Astrocyte (in vitro differentiated cells and primary cell): ENCODE data around the gene TMEM184C. TPM values are rescaled to one million over a fixed set of nuclear protein-coding genes. Genes with fewer than 3 reads are reported as not detected.

ENCODE experiments used
- DNase-seq: peaks from one replicate; pipeline ENCODE4 v3.0.0-alpha.2; 2010; ENCODE audit warnings: low read depth
- FAIRE-seq: peaks from 2 replicates; lab custom pipeline; 2011; peaks lifted over from hg19 to GRCh38; lab: Jason Lieb, UNC
- H2AFZ ChIP-seq: 2 replicates; pipeline ENCODE4 v1.6.0; 2012; ENCODE audit warnings: low read depth, low read length, inconsistent platforms
- H3K27ac ChIP-seq: 2 replicates; pipeline ENCODE4 v1.5.1; 2011; ENCODE audit warnings: low read depth, low read length, inconsistent platforms
- H3K27me3 ChIP-seq: 2 replicates; pipeline ENCODE4 v1.6.0; 2011; ENCODE audit warnings: low read length, inconsistent platforms; ENCODE audit not compliant: insufficient read depth
- H3K36me3 ChIP-seq: 2 replicates; pipeline ENCODE4 v1.5.1; 2011; ENCODE audit warnings: low read length, inconsistent platforms; ENCODE audit not compliant: insufficient read depth
- H3K4me1 ChIP-seq: 2 replicates; pipeline ENCODE4 v1.5.1; 2011; ENCODE audit warnings: low read length, inconsistent platforms; ENCODE audit not compliant: insufficient read depth
- H3K4me2 ChIP-seq: 2 replicates; pipeline ENCODE4 v1.6.0; 2012; ENCODE audit warnings: low read length, inconsistent platforms
- H3K4me3 ChIP-seq: 2 replicates; pipeline ENCODE4 v1.5.1; 2011; ENCODE audit warnings: low read depth, mild to moderate bottlenecking, low read length, inconsistent platforms; ENCODE audit not compliant: insufficient read depth
- H3K79me2 ChIP-seq: 2 replicates; pipeline ENCODE4 v1.6.0; 2012; ENCODE audit warnings: mild to moderate bottlenecking, low read length, inconsistent platforms; ENCODE audit not compliant: insufficient read depth
- H3K9ac ChIP-seq: 2 replicates; pipeline ENCODE4 v1.6.0; 2012; ENCODE audit warnings: mild to moderate bottlenecking, low read length, inconsistent platforms
- H3K9me3 ChIP-seq: 2 replicates; pipeline ENCODE4 v1.5.1; 2012; ENCODE audit warnings: low read depth, mild to moderate bottlenecking, low read length, inconsistent platforms; ENCODE audit not compliant: insufficient read depth
- H4K20me1 ChIP-seq: 2 replicates; pipeline ENCODE4 v1.6.0; 2012; ENCODE audit warnings: low read length, inconsistent platforms; ENCODE audit not compliant: insufficient read depth
- H3K27ac Mint-ChIP-seq: one replicate; pipeline ENCODE4 v1.8.0; 2021; ENCODE audit warnings: mild to moderate bottlenecking, mixed read lengths; ENCODE audit not compliant: unreplicated experiment
- H3K27me3 Mint-ChIP-seq: one replicate; pipeline ENCODE4 v1.8.0; 2021; ENCODE audit warnings: low read depth, mixed read lengths; ENCODE audit not compliant: unreplicated experiment
- H3K36me3 Mint-ChIP-seq: one replicate; pipeline ENCODE4 v1.8.0; 2021; ENCODE audit warnings: low read depth, mixed read lengths; ENCODE audit not compliant: unreplicated experiment
- H3K4me1 Mint-ChIP-seq: one replicate; pipeline ENCODE4 v1.8.0; 2021; ENCODE audit warnings: low read depth, mixed read lengths; ENCODE audit not compliant: unreplicated experiment
- H3K4me3 Mint-ChIP-seq: one replicate; pipeline ENCODE4 v1.8.0; 2021; ENCODE audit warnings: mild to moderate bottlenecking, moderate library complexity, mixed read lengths; ENCODE audit not compliant: unreplicated experiment
- H3K9me3 Mint-ChIP-seq: one replicate; pipeline ENCODE4 v1.8.0; 2021; ENCODE audit warnings: mild to moderate bottlenecking, mixed read lengths; ENCODE audit not compliant: unreplicated experiment
- CTCF ChIP-seq: IDR thresholded peaks from 2 replicates; pipeline ENCODE4 v1.5.1; 2011; ENCODE audit warnings: low read depth, mild to moderate bottlenecking, inconsistent platforms, low read length, moderate library complexity; ENCODE audit not compliant: insufficient read depth
- EZH2 ChIP-seq: IDR thresholded peaks from 2 replicates; pipeline ENCODE4 v1.6.1; 2012; ENCODE audit warnings: mild to moderate bottlenecking, low read length, inconsistent platforms; ENCODE audit not compliant: insufficient read depth
- total RNA-seq: library from RNA; stranded (reverse); gene quantifications from 2 replicates; pipeline ENCODE4 v1.2.1, GENCODE V29; 2021

The TMEM184C gene
- total RNA-seq, 1 donor from 2014 or later = 42.3 TPM

- H3K4me1 ChIP-seq = peaks cover 4% of the 10 kb centered on the region
- H3K79me2 ChIP-seq = peaks cover 56% of the 10 kb centered on the region
- peaks cover 14% of the 10 kb centered on the region for H4K20me1 ChIP-seq
- peaks cover 11% of the 10 kb centered on the region for H3K4me1 Mint-ChIP-seq
- no peaks in the 10 kb centered on the region for H3K27me3 ChIP-seq
- TF ChIP-seq CTCF (no peak), EZH2 (no peak)
- no peak for DNase-seq
- no peak overlapping the region for H3K9ac ChIP-seq
- H3K36me3 ChIP-seq = peaks cover 12% of the 10 kb centered on the region
- H3K9me3 ChIP-seq = no peaks in the 10 kb centered on the region
- no peaks in the 10 kb centered on the region for H3K9me3 Mint-ChIP-seq
- H3K4me3 Mint-ChIP-seq = peak overlapping the region; percentile 50
- no peak overlapping the region for H3K27ac ChIP-seq
- no peaks in the 10 kb centered on the region for H3K27me3 Mint-ChIP-seq
- no peaks in the 10 kb centered on the region for H3K36me3 Mint-ChIP-seq
- no peak overlapping the region for H2AFZ ChIP-seq
- H3K4me3 ChIP-seq = no peak overlapping the region
- FAIRE-seq = no peak
- H3K27ac Mint-ChIP-seq = no peak overlapping the region
- peak overlapping the region; percentile 38 for H3K4me2 ChIP-seq
Measured at GRCh38 chr4:147620315-147620714, 3.1 kb downstream of the TMEM184C start.

DNA sequence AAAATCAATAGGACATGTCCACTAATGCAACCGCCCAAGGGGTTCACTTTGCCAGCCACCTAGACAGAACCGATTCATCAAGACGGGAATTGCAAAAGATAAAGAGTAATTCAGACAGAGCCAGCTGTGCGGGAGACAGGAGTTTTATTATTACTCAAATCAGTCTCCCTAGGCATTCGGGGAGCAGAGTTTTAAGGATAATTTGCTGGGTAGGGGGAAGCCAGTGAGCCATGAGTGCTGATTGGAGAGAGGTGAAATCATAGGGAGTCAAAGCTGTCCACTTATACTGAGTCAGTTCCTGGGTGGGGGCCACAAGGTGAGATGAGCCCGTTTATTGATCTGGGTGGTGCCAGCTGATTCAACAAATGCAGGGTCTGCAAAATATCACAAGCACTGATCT, 8.5 kb downstream of the TMEM184C start:
- H3K27ac Mint-ChIP-seq = no peak overlapping the region
- H3K9me3 Mint-ChIP-seq = no peaks in the 10 kb centered on the region
- Histone ChIP-seq H2AFZ (no peak overlapping the region), H3K79me2 (peaks cover 21% of the 10 kb centered on the region), H3K27me3 (no peaks in the 10 kb centered on the region), H3K9me3 (no peaks in the 10 kb centered on the region), H4K20me1 (peaks cover 4% of the 10 kb centered on the region), H3K36me3 (peaks cover 26% of the 10 kb centered on the region), H3K4me2 (no peak overlapping the region), H3K4me1 (peaks cover 4% of the 10 kb centered on the region), H3K27ac (no peak overlapping the region), H3K4me3 (no peak overlapping the region), H3K9ac (no peak overlapping the region)
- no peaks in the 10 kb centered on the region for H3K27me3 Mint-ChIP-seq
- DNase-seq = no peak
- H3K4me1 Mint-ChIP-seq = peaks cover 4% of the 10 kb centered on the region
- FAIRE-seq = no peak
- TF ChIP-seq CTCF = no peak
- TF ChIP-seq EZH2 = no peak
- peaks cover 10% of the 10 kb centered on the region for H3K36me3 Mint-ChIP-seq
- H3K4me3 Mint-ChIP-seq = no peak overlapping the region

DNA sequence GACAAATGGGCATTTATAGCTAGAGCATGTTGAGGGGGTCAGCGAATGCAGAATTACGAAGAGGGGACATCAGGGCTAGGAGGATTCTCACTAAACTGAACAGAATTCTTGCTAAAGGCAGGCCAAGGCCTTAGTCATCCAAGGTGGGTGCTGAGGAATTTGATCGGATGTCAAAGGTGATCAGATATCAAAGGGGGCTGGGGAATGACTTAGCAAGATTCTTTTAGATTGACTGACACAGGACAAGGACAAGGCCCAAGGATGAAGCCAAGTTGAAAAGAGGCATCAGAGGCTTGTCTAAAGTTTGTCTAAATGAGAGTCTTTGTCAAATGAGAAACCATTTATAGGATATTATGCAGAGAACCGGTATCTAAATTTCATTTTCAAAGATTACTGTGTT, 9.7 kb downstream of the TMEM184C start:
- H3K27ac Mint-ChIP-seq = no peak overlapping the region
- Histone ChIP-seq H3K79me2 (peaks cover 9% of the 10 kb centered on the region), H4K20me1 (no peaks in the 10 kb centered on the region), H3K4me3 (no peak overlapping the region), H3K9me3 (no peaks in the 10 kb centered on the region), H3K27ac (no peak overlapping the region), H3K36me3 (peaks cover 29% of the 10 kb centered on the region), H3K4me1 (no peaks in the 10 kb centered on the region), H3K9ac (no peak overlapping the region), H3K27me3 (no peaks in the 10 kb centered on the region), H2AFZ (no peak overlapping the region), H3K4me2 (no peak overlapping the region)
- H3K4me1 Mint-ChIP-seq = no peaks in the 10 kb centered on the region
- TF ChIP-seq EZH2 (no peak), CTCF (no peak)
- no peak overlapping the region for H3K4me3 Mint-ChIP-seq
- no peaks in the 10 kb centered on the region for H3K9me3 Mint-ChIP-seq
- FAIRE-seq (no peak), DNase-seq (no peak)
- H3K36me3 Mint-ChIP-seq = peaks cover 10% of the 10 kb centered on the region
- H3K27me3 Mint-ChIP-seq = no peaks in the 10 kb centered on the region
